ENCODE measurements around the gene LMBRD1. TPM values are rescaled to one million over a fixed set of nuclear protein-coding genes. Genes with fewer than 3 reads are reported as not detected.

LMBRD1 gene
- total and polyA plus RNA-seq, 8 donors, result 9.8 to 83.0 (median 28.1) TPM

DNA sequence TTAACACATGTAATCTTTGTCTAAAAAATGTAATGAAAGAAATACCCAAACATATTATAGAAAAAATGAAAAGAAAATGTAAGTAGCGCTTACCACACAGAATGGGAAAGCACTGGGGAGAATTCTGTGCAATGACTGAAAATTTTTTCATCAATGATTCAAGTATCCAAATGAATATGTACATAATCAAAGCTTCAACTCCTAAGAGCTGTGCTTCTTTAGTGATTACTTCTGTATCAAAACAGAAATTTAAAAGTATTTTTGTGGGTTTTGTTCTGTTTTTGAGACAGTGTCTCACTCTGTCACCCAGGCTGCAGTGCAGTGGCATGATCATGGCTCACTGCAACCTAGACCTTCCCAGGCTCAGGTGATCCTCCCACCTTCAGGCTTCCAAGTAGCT, 13.7 kb downstream of the LMBRD1 start:
- peaks cover 0 to 69% (median 31%) of the 10 kb centered on the region in 4 donors for H3K4me1 ChIP-seq

DNA sequence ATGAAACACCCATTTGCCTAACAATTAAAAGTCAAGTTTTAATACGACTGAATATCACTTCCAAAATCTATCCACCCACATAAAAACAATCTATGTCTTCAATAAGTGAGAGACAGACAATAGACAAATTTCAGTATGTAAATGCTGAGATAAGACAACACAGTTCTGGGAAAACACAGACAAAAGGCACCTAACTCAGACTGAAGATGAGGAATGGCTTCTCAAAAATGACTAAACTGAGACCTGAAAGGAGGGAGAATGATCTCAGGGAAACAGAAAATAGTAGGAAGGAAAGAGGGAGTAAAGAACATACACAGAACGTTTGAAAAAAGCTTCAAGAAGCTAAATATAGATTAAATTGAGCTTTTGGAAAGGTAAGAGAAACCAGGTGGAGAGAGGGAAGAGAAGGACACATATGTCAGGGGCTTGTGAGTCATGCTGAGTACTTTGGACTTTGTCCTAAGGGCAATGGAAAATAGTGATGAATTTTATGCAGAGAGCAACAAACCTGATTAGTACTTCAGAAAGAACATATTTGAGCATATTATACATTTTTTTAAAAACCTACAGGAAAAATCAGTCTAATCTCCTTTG, 16.1 kb downstream of the LMBRD1 start:
- Histone ChIP-seq H3K27ac (peak overlapping the region in 3 of 5 donors; percentile 56 to 67 (median 59)), H3K27me3 (no peaks in the 10 kb centered on the region), H3K4me3 (no peak overlapping the region), H3K4me1 (peaks cover 0 to 69% (median 36%) of the 10 kb centered on the region in 4 donors), H3K9me3 (no peaks in the 10 kb centered on the region), H3K36me3 (peaks cover 0 to 15% (median 6%) of the 10 kb centered on the region in 4 donors)
- TF ChIP-seq POLR2AphosphoS5 (IDR thresholded peaks at IDR 0.05) (peak in 1 of 3 donors; percentile 34), POLR2A (IDR thresholded peaks at IDR 0.05) (no peak), EP300 (IDR thresholded peaks at IDR 0.05) (no peak)
- TF ChIP-seq, protein P1, sequence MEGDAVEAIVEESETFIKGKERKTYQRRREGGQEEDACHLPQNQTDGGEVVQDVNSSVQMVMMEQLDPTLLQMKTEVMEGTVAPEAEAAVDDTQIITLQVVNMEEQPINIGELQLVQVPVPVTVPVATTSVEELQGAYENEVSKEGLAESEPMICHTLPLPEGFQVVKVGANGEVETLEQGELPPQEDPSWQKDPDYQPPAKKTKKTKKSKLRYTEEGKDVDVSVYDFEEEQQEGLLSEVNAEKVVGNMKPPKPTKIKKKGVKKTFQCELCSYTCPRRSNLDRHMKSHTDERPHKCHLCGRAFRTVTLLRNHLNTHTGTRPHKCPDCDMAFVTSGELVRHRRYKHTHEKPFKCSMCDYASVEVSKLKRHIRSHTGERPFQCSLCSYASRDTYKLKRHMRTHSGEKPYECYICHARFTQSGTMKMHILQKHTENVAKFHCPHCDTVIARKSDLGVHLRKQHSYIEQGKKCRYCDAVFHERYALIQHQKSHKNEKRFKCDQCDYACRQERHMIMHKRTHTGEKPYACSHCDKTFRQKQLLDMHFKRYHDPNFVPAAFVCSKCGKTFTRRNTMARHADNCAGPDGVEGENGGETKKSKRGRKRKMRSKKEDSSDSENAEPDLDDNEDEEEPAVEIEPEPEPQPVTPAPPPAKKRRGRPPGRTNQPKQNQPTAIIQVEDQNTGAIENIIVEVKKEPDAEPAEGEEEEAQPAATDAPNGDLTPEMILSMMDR (IDR thresholded peaks at IDR 0.05), result no peak
- intact Hi-C loops (cut with DNase I; ENCODE audit: low total_unique reads), result no loop called here
- WGBS, 5 donors, result 36 to 52% (median 41%) methylated on average over 2 of the region's 2 CpGs
- peak in 1 of 2 donors; percentile 73 for DNase-seq

More for the DNA sequence above, 13.7 kb downstream of the LMBRD1 start:
- H3K36me3 ChIP-seq, result peaks cover 0 to 8% (median 6%) of the 10 kb centered on the region in 4 donors
- no peaks in the 10 kb centered on the region for H3K9me3 ChIP-seq
- WGBS, 5 donors, result 95 to 100% (median 96%) methylated on average over 1 of the region's 1 CpG
- intact Hi-C loops (cut with DNase I; ENCODE audit: low total_unique reads), result no loop called here
- DNase-seq, result no peak
- TF ChIP-seq, protein P1 (IDR thresholded peaks at IDR 0.05), result no peak
- TF ChIP-seq EP300 (IDR thresholded peaks at IDR 0.05) (no peak), POLR2AphosphoS5 (IDR thresholded peaks at IDR 0.05) (no peak), POLR2A (IDR thresholded peaks at IDR 0.05) (no peak)
- no peaks in the 10 kb centered on the region for H3K27me3 ChIP-seq
- H3K27ac ChIP-seq, result peak overlapping the region in 1 of 5 donors; percentile 9
- H3K4me3 ChIP-seq, result no peak overlapping the region

DNA sequence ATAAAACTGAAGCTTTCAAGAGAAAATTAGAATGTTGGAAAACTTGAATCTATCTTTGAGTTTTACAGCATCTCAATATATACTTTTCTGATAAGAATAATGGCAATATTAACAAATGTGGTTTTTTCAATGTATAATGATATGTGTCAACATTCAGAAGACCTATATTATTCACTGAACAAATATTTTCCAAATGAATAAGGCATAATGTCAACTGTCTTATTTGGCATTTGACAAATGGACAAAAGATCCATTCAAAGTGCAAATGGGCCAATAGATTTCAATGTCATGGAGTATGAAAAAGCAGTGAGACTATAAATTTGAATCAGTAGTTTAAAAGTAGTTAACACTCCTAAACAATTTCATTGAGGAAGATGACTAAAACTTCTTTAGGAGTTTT, 20.9 kb downstream of the LMBRD1 start:
- Histone ChIP-seq H3K4me3 (no peak overlapping the region), H3K27me3 (no peaks in the 10 kb centered on the region), H3K4me1 (peaks cover 0 to 46% (median 24%) of the 10 kb centered on the region in 4 donors), H3K27ac (no peak overlapping the region), H3K9me3 (no peaks in the 10 kb centered on the region), H3K36me3 (peaks cover 0 to 15% (median 9%) of the 10 kb centered on the region in 4 donors)
- intact Hi-C loops (cut with DNase I; ENCODE audit: low total_unique reads), result no loop called here
- DNase-seq, result no peak
- no peak for TF ChIP-seq POLR2AphosphoS5 (IDR thresholded peaks at IDR 0.05)
- TF ChIP-seq, protein P1 (IDR thresholded peaks at IDR 0.05), result no peak
- no peak for TF ChIP-seq EP300 (IDR thresholded peaks at IDR 0.05)
- no peak for TF ChIP-seq POLR2A (IDR thresholded peaks at IDR 0.05)

DNA sequence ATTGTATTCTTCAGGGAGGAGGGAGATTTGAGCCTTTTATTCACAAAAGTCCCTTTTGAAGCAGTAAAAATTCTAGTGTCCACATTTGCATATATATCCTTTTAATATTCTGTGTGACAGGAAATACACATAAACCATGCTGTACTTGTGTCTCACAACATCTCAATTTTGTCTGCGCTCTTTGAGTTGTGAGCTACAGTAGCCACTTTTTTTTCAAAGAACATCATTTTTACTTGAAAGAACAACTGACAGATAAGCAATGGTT, 21.3 kb downstream of the LMBRD1 start:
- Histone ChIP-seq H3K9me3 (no peaks in the 10 kb centered on the region), H3K4me3 (no peak overlapping the region), H3K36me3 (peaks cover 0 to 15% (median 9%) of the 10 kb centered on the region in 4 donors), H3K27me3 (no peaks in the 10 kb centered on the region), H3K27ac (no peak overlapping the region), H3K4me1 (peaks cover 0 to 44% (median 21%) of the 10 kb centered on the region in 4 donors)
- intact Hi-C loops (cut with DNase I; ENCODE audit: low total_unique reads), result no loop called here
- TF ChIP-seq POLR2A (IDR thresholded peaks at IDR 0.05) (no peak), EP300 (IDR thresholded peaks at IDR 0.05) (no peak), POLR2AphosphoS5 (IDR thresholded peaks at IDR 0.05) (no peak)
- TF ChIP-seq, protein P1 (IDR thresholded peaks at IDR 0.05), result no peak
- WGBS, 5 donors, result 92 to 96% (median 96%) methylated on average over 1 of the region's 1 CpG
- DNase-seq, result no peak
